ENCODE measurements around the gene TMEM106B.
"Not testable (repeated sequence)": the region's sequence is repeated elsewhere in the genome, so short reads cannot be mapped to it uniquely, and the experiment has no call there.

Gene TMEM106B

GRCh38 chr7:12211054-12211710 lies at the start of gene TMEM106B:
Gene TMEM106B (plus strand): TSS chr7:12211294. CDS start chr7:12214811, 3,517 bp downstream.
- peak; percentile 80 for DNase-seq

GRCh38 chr7:12162415-12163113 lies 48.5 kb upstream of the TMEM106B start:
- no peak for DNase-seq

- not testable (repeated sequence) for DNase-seq
These were observed 43.0 kb upstream of the TMEM106B start for GRCh38 chr7:12168065-12168464.

GRCh38 chr7:12169981-12170820 lies 40.9 kb upstream of the TMEM106B start:
- DNase-seq: peak; percentile 1

DNA sequence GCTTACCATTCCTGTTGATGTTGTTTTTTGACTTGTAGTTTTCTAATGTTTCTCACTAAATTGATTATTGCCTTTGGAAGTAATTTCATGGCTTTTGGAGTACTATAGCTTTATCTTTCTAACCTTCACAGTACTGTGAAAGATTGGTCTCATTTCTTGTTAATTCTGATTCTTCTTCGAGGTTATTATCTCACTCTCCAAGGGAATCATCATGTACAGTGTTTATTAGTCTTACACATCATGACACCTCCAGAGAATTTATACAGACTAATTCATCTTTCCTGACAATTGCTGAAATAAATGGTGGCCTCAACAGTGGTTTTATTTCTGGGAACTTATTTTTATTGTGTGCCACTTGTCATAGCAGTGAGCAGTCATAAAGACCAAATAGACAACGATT lies 37.4 kb upstream of the TMEM106B start:
- no peak for DNase-seq

GRCh38 chr7:12174931-12175330 lies 36.2 kb upstream of the TMEM106B start:
- no peak for DNase-seq

DNA sequence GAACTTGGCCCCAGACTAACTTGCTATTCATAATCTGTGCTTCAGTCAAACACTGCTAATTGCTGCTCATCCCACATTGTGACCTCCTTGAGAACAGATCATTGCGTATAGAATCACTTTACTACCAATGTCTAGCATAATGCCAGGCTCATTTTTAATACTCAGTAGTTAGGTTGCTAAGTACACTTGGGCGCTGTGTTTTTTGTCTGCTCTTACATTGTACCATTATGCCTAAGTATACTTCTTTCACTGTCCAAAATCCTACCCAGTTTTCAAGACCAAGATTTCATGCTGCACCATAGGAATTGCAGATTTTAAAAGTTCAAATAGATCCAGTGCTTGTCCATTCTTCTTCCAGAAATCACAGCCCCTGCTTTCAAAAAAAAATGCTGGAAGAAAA lies 32.8 kb upstream of the TMEM106B start:
- no peak for DNase-seq

- no peak for DNase-seq
These were observed 16.7 kb upstream of the TMEM106B start for GRCh38 chr7:12194426-12194825.

- no peak for DNase-seq
These were observed 14.7 kb upstream of the TMEM106B start for GRCh38 chr7:12196386-12196785.

GRCh38 chr7:12199363-12199762 lies 11.7 kb upstream of the TMEM106B start:
- no peak for DNase-seq

- DNase-seq: no peak
These were observed 4.0 kb upstream of the TMEM106B start for GRCh38 chr7:12207046-12207445.

- no peak for DNase-seq
These were observed 1.9 kb upstream of the TMEM106B start for GRCh38 chr7:12209221-12209620.

- DNase-seq: peak; percentile 57
These were observed 678 bp upstream of the TMEM106B start for GRCh38 chr7:12210179-12211053.

- DNase-seq: peak; percentile 72
These were observed 804 bp downstream of the TMEM106B start for GRCh38 chr7:12211711-12212485.

- no peak for DNase-seq
These were observed 6.2 kb downstream of the TMEM106B start for GRCh38 chr7:12217311-12217710.

- no peak for DNase-seq
These were observed 9.4 kb downstream of the TMEM106B start for GRCh38 chr7:12220389-12221046.

DNA sequence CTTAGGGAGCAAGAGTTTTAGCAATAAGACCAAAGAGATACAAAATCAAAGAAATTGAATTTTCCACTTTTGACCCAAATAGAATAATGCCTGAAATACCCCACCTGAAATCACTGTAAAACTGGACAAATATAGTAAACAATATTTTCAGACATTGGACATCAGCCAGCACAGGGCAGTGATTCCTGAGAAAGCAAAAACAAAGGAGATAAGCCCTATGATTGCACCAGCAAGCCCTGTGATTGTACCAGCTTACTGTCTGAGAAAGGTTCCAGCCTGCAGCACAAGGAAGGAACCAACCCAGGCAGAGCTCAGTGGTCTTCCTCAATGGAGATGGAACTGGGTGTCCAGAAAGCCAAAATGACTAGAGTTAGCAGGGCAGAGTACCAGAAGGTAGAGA lies 10.3 kb downstream of the TMEM106B start:
- no peak for DNase-seq

GRCh38 chr7:12222889-12223579 lies 11.9 kb downstream of the TMEM106B start:
- DNase-seq: no peak

- DNase-seq: not testable (repeated sequence)
These were observed 13.9 kb downstream of the TMEM106B start for GRCh38 chr7:12225017-12225416.

- DNase-seq: no peak
These were observed 15.7 kb downstream of the TMEM106B start for GRCh38 chr7:12226756-12227155.

GRCh38 chr7:12228024-12228423 lies 16.9 kb downstream of the TMEM106B start:
- no peak for DNase-seq
